ENCODE results near the gene TRIM31.

TRIM31 gene

GRCh38 chr6:30111266-30111856 lies 1.5 kb downstream of the TRIM31 start:
- no peak for DNase-seq

DNA sequence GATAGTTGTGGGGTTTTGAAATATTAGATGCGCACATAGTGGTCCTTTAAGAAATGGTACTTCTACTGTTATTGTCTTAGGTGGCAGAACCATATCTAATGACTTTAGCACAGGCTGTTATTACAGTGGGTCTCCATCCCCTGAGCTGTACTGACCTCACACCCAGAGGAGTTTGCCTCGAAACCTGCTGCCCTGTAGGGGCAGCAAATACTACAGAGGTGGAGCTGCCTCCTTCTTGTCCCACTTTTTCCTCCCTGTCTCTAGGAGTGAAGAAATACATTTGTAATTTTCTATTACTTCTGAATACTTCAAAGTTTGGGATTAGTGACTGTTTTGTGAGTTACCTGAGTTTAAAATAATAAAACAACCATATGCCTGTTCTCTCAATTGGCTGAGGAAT lies 8.2 kb downstream of the TRIM31 start:
- DNase-seq: no peak

DNA sequence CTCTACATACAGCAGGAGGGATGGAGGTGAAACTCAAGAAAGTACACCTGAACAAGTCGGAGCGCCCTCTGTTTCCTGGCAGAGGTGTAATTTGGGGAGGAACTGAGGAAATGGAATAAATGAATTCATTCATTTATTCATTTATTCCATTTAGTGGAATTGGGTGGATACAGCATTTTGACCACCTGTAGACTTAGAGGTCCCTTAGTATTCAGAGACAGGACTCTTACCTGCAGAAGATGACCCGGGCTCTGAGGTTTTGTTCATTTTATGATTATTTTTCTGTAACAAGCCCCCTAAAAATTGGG lies 9.1 kb downstream of the TRIM31 start:
- no peak for DNase-seq

- peak; percentile 78 to 86 for DNase-seq
Observed at GRCh38 chr6:30102970-30103871, 9.7 kb downstream of the TRIM31 start.

DNA sequence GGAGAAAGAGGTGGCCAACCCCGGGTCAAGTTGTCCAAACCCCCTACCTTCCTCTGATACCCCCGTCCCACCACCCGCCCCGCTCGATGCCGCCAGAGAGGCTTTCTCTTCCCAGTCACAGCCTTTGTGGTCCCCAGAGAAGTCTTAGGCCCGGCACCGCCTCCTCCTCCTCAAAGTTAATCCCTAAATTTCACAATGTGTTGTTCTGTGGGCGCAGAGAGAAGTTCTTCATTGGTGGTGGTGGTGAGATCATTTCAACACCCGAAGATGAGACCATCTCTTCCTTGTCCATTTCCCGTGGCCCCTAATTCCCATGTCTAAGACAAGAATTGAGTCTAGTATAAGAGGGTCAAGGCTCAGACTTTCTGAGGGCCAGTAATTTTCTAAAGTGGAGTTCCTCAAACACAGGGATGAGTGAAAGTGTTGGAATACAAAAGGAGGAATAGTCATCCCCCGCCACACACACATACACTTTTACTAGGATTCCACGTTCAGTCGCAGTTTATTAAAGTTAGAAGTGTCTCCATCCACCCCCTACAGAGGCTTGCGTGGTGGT lies 10.4 kb downstream of the TRIM31 start:
- DNase-seq: no peak

- peak in 1 of 2 experiments; percentile 74 for DNase-seq
Observed at GRCh38 chr6:30101444-30102413, 11.2 kb downstream of the TRIM31 start.

DNA sequence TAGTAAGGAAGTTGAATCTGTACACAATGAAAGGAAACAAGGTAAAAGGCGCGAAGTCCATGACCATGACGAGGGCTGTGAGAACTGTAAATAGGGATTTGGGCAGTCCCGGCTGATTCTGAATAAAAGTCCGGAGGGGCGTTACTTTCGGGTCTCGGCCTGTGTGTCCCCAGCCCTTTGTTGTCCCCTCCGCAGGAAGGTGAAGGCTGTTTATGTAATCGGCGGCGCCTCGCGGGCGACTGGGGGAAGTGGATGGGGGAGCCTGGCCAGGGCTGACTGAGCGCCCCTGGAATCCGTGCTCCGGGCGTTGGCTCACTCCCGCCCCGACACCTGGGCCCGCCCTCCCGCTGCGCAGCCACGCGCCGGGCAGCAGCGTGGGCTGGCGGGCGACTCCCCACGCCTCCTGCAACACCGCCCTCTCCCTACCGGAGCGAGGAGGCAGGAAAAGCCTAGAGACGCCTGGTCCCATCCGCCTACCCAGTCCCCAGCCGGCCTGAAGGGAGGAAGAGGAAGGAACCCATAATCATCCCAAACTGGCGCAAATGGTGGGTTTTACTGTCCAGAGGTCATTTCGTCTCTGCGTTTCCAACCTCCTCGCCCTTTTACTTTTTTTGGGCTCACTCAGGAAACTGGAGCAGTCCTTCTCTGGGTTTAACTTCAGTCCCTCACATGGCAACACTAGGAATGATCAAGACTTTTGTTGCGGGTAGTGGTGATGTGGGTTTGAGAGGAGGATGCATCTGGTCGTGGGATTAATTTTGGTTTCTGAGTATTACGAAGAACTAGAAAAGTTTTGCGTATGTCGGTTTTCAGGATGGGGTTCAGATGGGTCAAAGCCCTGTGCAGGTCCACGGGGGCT lies 12.1 kb downstream of the TRIM31 start:
- DNase-seq: no peak

GRCh38 chr6:30100154-30100553 lies 12.7 kb downstream of the TRIM31 start:
- no peak for DNase-seq

DNA sequence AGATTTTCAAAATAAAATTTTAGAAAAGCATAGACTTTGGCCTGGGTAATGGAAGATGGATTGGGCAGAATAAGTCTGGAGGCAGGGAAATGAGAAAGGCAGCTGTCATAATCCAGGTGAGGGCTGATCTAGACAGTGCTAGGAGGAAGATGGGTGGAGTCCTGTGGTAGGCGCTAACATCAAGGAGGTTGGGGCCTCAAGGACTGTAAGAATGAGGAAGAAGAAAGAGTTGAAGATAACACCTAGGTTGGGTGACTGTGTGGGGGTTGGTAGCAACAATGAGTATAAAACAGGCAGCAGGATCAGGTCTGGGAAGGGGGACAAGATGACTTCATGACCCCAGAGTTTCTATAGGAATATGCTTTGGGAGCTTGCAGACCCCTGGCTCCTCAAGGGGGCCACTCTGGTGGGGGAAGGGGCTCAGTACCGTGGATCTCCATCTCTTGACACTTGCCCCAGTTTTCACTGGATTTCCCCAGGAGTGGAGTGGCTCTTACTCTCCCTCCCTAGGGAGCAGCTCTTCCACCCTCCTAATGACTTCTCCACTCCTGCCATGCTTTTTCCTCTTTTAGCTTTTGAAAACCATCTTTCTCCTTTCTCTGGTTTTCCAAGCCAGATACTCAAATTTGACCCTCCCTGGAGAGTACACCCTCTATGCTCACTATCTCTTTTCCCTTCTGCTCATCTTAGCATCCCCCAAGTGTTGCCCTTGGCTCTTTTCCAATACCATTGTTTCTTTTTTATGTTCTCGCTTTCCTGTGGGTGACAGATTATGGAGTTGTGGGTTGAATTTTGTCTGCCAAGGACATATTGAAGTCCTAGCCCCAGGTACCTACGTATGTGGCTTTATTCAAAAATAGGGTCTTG lies 14.8 kb downstream of the TRIM31 start:
- no peak for DNase-seq

GRCh38 chr6:30096829-30097228 lies 16.1 kb downstream of the TRIM31 start:
- DNase-seq: no peak

GRCh38 chr6:30093951-30094661 lies 18.8 kb downstream of the TRIM31 start:
- no peak for DNase-seq

GRCh38 chr6:30092852-30093543 lies 19.9 kb downstream of the TRIM31 start:
- no peak for DNase-seq

DNA sequence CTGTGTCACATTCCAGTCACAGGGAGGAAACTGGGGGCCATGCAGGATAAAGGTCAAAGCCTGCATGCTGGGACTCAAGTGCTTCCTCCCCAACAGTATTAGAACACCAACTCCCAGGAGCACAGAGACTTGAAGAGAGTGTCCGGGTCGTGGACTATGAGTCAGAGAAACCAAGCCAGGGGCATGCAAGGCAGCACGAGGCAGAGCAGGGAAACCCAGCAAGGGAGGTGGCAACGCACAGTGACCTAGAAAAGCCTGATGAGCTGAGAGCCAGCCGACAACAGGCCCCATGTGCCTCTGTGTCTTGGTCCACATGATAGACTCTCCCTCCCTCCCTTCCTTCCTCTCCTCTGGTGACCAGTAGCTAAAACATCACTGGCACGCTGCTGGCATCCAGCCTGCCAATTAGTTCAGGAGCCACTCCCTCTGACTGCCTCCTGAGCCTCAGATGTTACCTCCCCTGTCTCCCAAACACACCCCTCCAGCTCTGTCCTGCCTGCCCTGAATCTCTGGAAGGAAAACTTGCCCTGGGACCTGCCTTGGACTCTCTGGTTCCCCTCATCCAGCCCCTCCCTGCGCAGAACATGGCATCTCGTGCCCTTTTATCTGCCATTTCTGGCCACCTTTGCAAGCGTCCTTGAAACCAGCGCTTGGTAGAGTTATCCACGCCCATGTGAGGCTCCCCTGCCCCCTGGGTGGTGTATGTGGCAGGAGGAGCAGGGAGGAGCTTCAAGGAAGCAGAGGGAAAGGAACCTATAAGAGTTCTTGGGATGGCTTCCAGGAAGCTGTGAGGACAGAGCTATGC lies 21.1 kb downstream of the TRIM31 start:
- DNase-seq: no peak

DNA sequence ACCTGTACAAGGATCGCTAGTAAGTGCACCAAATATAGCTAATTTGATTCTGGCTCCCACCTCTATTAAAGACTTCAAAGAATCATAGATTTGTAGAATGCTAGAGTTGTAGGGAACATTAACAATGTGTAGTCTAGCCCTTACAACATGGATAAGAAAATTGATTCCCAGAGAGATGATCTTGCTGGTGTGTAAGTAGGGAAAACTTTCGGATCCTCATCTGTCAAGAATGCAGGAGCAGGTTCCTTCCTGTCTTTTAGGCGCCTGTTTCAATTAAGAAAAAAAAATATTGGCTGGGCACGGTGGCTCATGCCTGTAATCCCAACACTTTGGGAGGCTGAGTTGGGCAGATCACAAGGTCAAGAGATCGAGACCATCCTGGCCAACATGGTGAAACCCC lies 25.0 kb downstream of the TRIM31 start:
- no peak for DNase-seq

- DNase-seq: no peak
Observed at GRCh38 chr6:30077218-30077617, 35.7 kb downstream of the TRIM31 start.

- DNase-seq: no peak
Observed at GRCh38 chr6:30075790-30076732, 36.8 kb downstream of the TRIM31 start.

- DNase-seq: no peak
Observed at GRCh38 chr6:30075094-30075789, 37.6 kb downstream of the TRIM31 start, which contains the start of gene RNF39. RNF39 (minus strand) TSS chr6:30075769; CDS start chr6:30075585, 184 bp downstream.
